Fibroblast of mammary gland (primary cell): ENCODE measurements around the gene PLEKHJ1.

Experiments
- DNase-seq: peaks from one replicate; pipeline ENCODE4 v3.0.0-alpha.2; 2010; ENCODE audit warnings: low read depth
- H3K4me3 ChIP-seq: 2 replicates; pipeline ENCODE4 v1.5.1; 2011; ENCODE audit warnings: low read depth, mild to moderate bottlenecking, low read length, moderate library complexity; ENCODE audit not compliant: control insufficient read depth
- CTCF ChIP-seq: conservative IDR thresholded peaks from 2 replicates; pipeline ENCODE4 v1.5.1; 2011; ENCODE audit warnings: low read depth, low read length, inconsistent platforms; ENCODE audit not compliant: control insufficient read depth, insufficient read depth

The PLEKHJ1 gene

DNA sequence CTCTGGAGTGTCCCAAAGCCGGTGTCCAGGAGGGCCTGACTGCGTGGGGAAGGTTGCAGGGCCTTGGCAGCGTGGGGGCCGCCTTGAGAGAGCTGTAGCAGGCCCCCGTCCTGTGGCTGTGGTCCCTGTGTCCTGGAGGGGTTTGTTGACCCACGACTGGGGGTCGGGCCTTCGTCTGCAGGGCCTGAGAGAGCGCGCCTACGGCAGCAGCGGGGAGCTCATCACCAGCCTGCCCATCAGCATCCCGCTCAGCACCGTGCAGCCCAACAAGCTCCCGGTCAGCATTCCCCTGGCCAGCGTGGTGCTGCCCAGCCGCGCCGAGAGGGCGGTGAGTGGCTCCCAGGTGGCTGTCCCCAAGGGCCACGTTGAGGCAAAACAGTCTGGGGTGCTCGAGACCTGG is 18.5 kb downstream of the PLEKHJ1 start:
- no peak overlapping the region for H3K4me3 ChIP-seq
- no peak for DNase-seq
- no peak for TF ChIP-seq CTCF

- no peak for TF ChIP-seq CTCF
Observed at GRCh38 chr19:2216361-2217225, 19.5 kb downstream of the PLEKHJ1 start.

GRCh38 chr19:2215281-2215751 is 20.8 kb downstream of the PLEKHJ1 start:
- DNase-seq = no peak
- TF ChIP-seq CTCF = no peak
- H3K4me3 ChIP-seq = no peak overlapping the region

More at GRCh38 chr19:2216361-2217225, 19.5 kb downstream of the PLEKHJ1 start:
- H3K4me3 ChIP-seq = no peak overlapping the region
- no peak for DNase-seq

DNA sequence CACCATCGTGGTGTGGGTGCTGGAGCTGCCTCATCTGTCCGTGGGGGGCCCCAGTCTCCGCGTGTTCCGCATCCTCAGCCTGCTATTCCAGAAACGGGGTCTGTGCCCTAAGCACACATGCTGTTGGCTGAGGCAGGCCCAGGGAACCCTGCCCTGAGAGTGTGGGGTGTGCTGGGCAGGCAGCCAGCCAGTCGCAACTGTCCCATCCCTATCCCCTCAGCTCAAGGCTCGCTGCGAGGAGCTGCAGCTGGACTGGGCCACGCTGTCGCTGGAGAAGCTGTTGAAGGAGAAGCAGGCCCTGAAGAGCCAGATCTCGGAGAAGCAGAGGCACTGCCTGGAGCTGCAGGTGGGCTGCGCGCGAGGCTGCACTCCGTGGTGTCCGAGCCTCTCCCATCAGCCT is 21.9 kb downstream of the PLEKHJ1 start:
- TF ChIP-seq CTCF = no peak
- no peak overlapping the region for H3K4me3 ChIP-seq
- no peak for DNase-seq

GRCh38 chr19:2213799-2214198 is 22.3 kb downstream of the PLEKHJ1 start:
- peak; percentile 48 for DNase-seq
- no peak for TF ChIP-seq CTCF
- no peak overlapping the region for H3K4me3 ChIP-seq

DNA sequence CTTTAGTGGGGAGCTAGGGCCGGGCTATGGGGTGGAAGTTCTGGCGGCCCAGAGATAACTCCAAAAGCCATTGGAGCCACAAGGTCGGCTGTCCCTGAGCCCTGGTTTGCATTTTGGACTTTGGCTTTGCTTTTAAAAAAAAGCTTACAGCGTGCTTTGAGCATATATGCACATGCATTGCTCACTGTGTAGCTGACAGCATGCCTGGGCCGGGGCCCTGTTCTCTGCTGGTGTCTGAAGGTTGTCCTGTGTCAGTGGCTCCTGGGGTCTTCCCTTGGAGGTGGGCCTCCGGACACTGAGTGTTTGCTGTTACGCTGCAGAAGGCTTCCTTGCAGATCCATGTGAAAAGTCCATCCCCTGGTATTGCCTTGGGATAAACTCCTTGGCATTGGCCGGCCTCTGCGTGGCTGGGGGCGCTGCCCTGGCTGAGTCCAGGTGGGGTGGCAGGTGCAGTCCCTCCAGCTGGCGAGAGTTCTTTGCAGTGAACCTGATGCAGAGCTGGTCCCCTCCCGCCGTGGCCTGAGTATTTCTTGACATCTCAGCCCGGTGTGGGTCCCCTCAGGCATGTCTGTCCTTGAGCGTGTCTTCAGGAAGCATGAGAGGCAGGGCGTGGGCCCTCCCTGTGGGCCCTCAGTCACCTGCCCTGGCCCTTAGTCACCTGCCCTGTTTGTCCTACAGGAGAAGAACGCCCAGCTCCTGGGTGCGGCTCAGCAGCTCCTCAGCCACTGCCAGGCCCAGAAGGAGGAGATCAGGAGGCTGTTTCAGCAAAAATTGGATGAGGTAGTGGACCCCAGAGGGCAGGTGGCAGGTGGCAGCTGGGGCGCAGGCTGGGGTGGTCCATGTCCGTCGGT is 23.0 kb downstream of the PLEKHJ1 start:
- no peak for DNase-seq
- no peak overlapping the region for H3K4me3 ChIP-seq
- TF ChIP-seq CTCF = no peak
